BLaER1 (cell line): ENCODE data around the gene NFIA.

Source experiments
- H3K27ac ChIP-seq: shearing (Covaris generic); formaldehyde crosslinking; 2 replicates; pipeline ENCODE4 v1.8.1; 2022
- H3K27me3 ChIP-seq: shearing (Covaris generic); formaldehyde crosslinking; 2 replicates; pipeline ENCODE4 v1.8.1; 2022
- H3K36me3 ChIP-seq: shearing (Covaris generic); formaldehyde crosslinking; 2 replicates; pipeline ENCODE4 v1.8.1; 2022
- H3K4me1 ChIP-seq: shearing (Covaris generic); formaldehyde crosslinking; 2 replicates; pipeline ENCODE4 v1.8.1; 2022
- H3K4me2 ChIP-seq: shearing (Covaris generic); formaldehyde crosslinking; 2 replicates; pipeline ENCODE4 v1.8.1; 2022
- H3K4me3 ChIP-seq: shearing (Covaris generic); formaldehyde crosslinking; 2 replicates; pipeline ENCODE4 v1.8.1; 2022
- H3K9ac ChIP-seq: shearing (Covaris generic); formaldehyde crosslinking; 2 replicates; pipeline ENCODE4 v1.8.1; 2022
- H3K9me3 ChIP-seq: shearing (Covaris generic); formaldehyde crosslinking; 2 replicates; pipeline ENCODE4 v1.8.1; 2022
- H4K20me1 ChIP-seq: shearing (Covaris generic); formaldehyde crosslinking; 2 replicates; pipeline ENCODE4 v1.8.1; 2022
- Cebpa-rat ChIP-seq: shearing (Covaris generic); IDR thresholded peaks from 2 replicates; pipeline ENCODE4 v1.8.1; 2022

NFIA gene

GRCh38 chr1:61352845-61353435 lies 270.6 kb downstream of the NFIA start:
- Histone ChIP-seq H4K20me1 (no peaks in the 10 kb centered on the region), H3K4me2 (no peak overlapping the region), H3K9ac (no peak overlapping the region), H3K4me3 (no peak overlapping the region), H3K9me3 (no peaks in the 10 kb centered on the region), H3K4me1 (no peaks in the 10 kb centered on the region), H3K27me3 (no peaks in the 10 kb centered on the region), H3K27ac (no peak overlapping the region), H3K36me3 (no peaks in the 10 kb centered on the region)
- TF ChIP-seq Cebpa-rat: no peak

- no peak overlapping the region for H3K4me2 ChIP-seq
- no peak overlapping the region for H3K9ac ChIP-seq
- no peak overlapping the region for H3K4me3 ChIP-seq
- H3K27ac ChIP-seq: no peak overlapping the region
- no peaks in the 10 kb centered on the region for H3K27me3 ChIP-seq
- H3K9me3 ChIP-seq: no peaks in the 10 kb centered on the region
- H4K20me1 ChIP-seq: no peaks in the 10 kb centered on the region
- no peaks in the 10 kb centered on the region for H3K36me3 ChIP-seq
- no peak for TF ChIP-seq Cebpa-rat
- peaks cover 4% of the 10 kb centered on the region; the same call in 1 of the 2 replicates for H3K4me1 ChIP-seq
Measured at GRCh38 chr1:61353797-61354406, 271.5 kb downstream of the NFIA start.

- no peak overlapping the region for H3K4me2 ChIP-seq
- no peak overlapping the region for H3K27ac ChIP-seq
- H3K36me3 ChIP-seq: no peaks in the 10 kb centered on the region
- H3K9me3 ChIP-seq: no peaks in the 10 kb centered on the region
- no peak overlapping the region for H3K9ac ChIP-seq
- peaks cover 7% of the 10 kb centered on the region; the same call in 1 of the 2 replicates for H3K4me1 ChIP-seq
- H3K4me3 ChIP-seq: no peak overlapping the region
- TF ChIP-seq Cebpa-rat: no peak
- H4K20me1 ChIP-seq: no peaks in the 10 kb centered on the region
- H3K27me3 ChIP-seq: no peaks in the 10 kb centered on the region
Measured at GRCh38 chr1:61356016-61356415, 273.7 kb downstream of the NFIA start.

DNA sequence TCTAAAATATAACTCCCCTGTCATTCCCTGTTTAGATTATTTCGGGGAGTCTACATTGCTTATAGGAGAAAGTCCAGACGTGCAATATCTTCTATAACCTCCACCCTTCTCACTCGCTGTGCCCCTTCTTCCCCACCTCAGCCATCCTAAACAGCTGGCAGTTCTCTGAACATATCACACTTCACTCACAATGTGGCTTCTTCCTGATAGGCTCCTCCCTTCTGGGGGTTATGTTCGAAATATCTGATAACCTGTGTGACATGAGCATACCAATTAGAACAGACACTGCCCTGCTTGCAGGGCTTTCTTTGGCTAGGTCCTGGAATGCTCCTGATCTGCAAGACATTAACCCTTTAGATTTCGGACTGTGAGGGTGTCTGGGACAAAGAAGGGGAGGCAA lies 274.6 kb downstream of the NFIA start:
- Histone ChIP-seq H3K4me1 (peaks cover 7% of the 10 kb centered on the region; the same call in 1 of the 2 replicates), H3K9me3 (no peaks in the 10 kb centered on the region), H3K4me2 (no peak overlapping the region), H3K27me3 (no peaks in the 10 kb centered on the region), H3K36me3 (no peaks in the 10 kb centered on the region), H4K20me1 (no peaks in the 10 kb centered on the region), H3K27ac (no peak overlapping the region), H3K4me3 (no peak overlapping the region), H3K9ac (no peak overlapping the region)
- no peak for TF ChIP-seq Cebpa-rat

DNA sequence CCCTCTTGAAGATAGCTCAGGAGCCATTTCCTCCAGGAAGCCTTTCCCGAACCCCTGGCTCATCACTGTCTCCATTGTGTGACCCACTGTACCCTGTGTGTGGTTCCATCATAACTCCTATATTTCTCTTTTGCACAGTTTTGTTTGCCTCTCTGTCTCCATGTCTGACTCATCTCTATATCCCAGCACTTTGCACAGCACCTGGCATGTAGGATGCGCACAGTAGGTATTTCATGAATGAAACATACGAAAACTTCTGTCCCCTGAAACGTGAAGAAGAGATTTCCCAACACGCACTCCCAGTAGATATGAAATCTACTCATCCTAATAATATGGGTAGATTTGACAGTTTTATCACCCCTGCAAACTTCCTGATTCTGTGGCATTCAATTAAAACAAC lies 275.2 kb downstream of the NFIA start:
- Histone ChIP-seq H3K36me3 (no peaks in the 10 kb centered on the region), H3K4me3 (no peak overlapping the region), H3K9me3 (no peaks in the 10 kb centered on the region), H3K4me1 (peaks cover 7% of the 10 kb centered on the region; the same call in 1 of the 2 replicates), H3K27ac (no peak overlapping the region), H3K9ac (no peak overlapping the region), H3K4me2 (no peak overlapping the region), H3K27me3 (no peaks in the 10 kb centered on the region), H4K20me1 (no peaks in the 10 kb centered on the region)
- TF ChIP-seq Cebpa-rat: no peak

GRCh38 chr1:61358770-61359455 lies 276.6 kb downstream of the NFIA start:
- H3K4me2 ChIP-seq: no peak overlapping the region
- peaks cover 7% of the 10 kb centered on the region; the same call in 1 of the 2 replicates for H3K4me1 ChIP-seq
- H3K4me3 ChIP-seq: no peak overlapping the region
- no peak overlapping the region for H3K9ac ChIP-seq
- H3K27ac ChIP-seq: no peak overlapping the region
- H4K20me1 ChIP-seq: no peaks in the 10 kb centered on the region
- H3K36me3 ChIP-seq: no peaks in the 10 kb centered on the region
- no peaks in the 10 kb centered on the region for H3K9me3 ChIP-seq
- no peaks in the 10 kb centered on the region for H3K27me3 ChIP-seq
- TF ChIP-seq Cebpa-rat: no peak

DNA sequence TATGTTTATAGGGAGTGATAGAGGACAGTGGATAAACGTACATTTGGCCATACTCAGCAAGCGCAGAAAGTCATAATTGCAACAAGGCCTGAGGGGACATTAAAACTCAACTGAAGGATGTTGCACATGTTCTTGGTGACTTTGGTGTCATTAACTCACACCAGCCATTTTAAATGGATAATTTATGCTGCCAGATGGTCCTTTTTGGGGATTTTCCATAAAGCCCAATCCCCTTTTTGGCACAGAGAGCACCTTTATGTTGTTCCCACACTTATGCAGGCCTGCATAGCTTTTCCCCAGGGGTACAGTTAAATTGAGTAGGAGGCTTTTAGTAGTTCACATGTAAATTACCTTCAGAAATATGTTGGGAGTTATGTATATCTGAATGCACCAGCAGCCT lies 279.6 kb downstream of the NFIA start:
- no peak overlapping the region for H3K27ac ChIP-seq
- H3K4me2 ChIP-seq: no peak overlapping the region

GRCh38 chr1:61362351-61362750 lies 280.0 kb downstream of the NFIA start:
- H3K9me3 ChIP-seq: no peaks in the 10 kb centered on the region

More for the DNA sequence above, 279.6 kb downstream of the NFIA start:
- no peak overlapping the region for H3K9ac ChIP-seq
- H3K36me3 ChIP-seq: no peaks in the 10 kb centered on the region
- H3K4me1 ChIP-seq: peaks cover 7% of the 10 kb centered on the region; the same call in 1 of the 2 replicates
- no peaks in the 10 kb centered on the region for H3K27me3 ChIP-seq
- no peaks in the 10 kb centered on the region for H4K20me1 ChIP-seq
- TF ChIP-seq Cebpa-rat: no peak
- no peaks in the 10 kb centered on the region for H3K9me3 ChIP-seq
- no peak overlapping the region for H3K4me3 ChIP-seq

GRCh38 chr1:61368366-61368765 lies 286.0 kb downstream of the NFIA start:
- H4K20me1 ChIP-seq: no peaks in the 10 kb centered on the region
- H3K27me3 ChIP-seq: no peaks in the 10 kb centered on the region
- TF ChIP-seq Cebpa-rat: no peak
- H3K4me1 ChIP-seq: no peaks in the 10 kb centered on the region
- no peak overlapping the region for H3K27ac ChIP-seq
- no peak overlapping the region for H3K9ac ChIP-seq
- no peak overlapping the region for H3K4me3 ChIP-seq
- H3K4me2 ChIP-seq: no peak overlapping the region
- H3K36me3 ChIP-seq: no peaks in the 10 kb centered on the region
- H3K9me3 ChIP-seq: no peaks in the 10 kb centered on the region

More at GRCh38 chr1:61362351-61362750, 280.0 kb downstream of the NFIA start:
- H3K27me3 ChIP-seq: no peaks in the 10 kb centered on the region
- no peak overlapping the region for H3K27ac ChIP-seq
- H3K4me3 ChIP-seq: no peak overlapping the region
- no peak overlapping the region for H3K9ac ChIP-seq
- H3K4me2 ChIP-seq: no peak overlapping the region
- no peak for TF ChIP-seq Cebpa-rat
- H4K20me1 ChIP-seq: no peaks in the 10 kb centered on the region
- H3K4me1 ChIP-seq: peaks cover 7% of the 10 kb centered on the region; the same call in 1 of the 2 replicates
- H3K36me3 ChIP-seq: no peaks in the 10 kb centered on the region

GRCh38 chr1:61368876-61369275 lies 286.5 kb downstream of the NFIA start:
- Histone ChIP-seq H3K4me2 (no peak overlapping the region), H3K27ac (no peak overlapping the region), H3K4me3 (no peak overlapping the region), H3K36me3 (no peaks in the 10 kb centered on the region), H3K4me1 (no peaks in the 10 kb centered on the region), H4K20me1 (no peaks in the 10 kb centered on the region), H3K27me3 (no peaks in the 10 kb centered on the region), H3K9ac (no peak overlapping the region), H3K9me3 (no peaks in the 10 kb centered on the region)
- no peak for TF ChIP-seq Cebpa-rat
